Measurements from ENCODE around the gene CCDC63. TPM values are rescaled to one million over a fixed set of nuclear protein-coding genes. Genes with fewer than 3 reads are reported as not detected.

The CCDC63 gene
- total RNA-seq, 1 donor from 2014 or later, result not detected

DNA sequence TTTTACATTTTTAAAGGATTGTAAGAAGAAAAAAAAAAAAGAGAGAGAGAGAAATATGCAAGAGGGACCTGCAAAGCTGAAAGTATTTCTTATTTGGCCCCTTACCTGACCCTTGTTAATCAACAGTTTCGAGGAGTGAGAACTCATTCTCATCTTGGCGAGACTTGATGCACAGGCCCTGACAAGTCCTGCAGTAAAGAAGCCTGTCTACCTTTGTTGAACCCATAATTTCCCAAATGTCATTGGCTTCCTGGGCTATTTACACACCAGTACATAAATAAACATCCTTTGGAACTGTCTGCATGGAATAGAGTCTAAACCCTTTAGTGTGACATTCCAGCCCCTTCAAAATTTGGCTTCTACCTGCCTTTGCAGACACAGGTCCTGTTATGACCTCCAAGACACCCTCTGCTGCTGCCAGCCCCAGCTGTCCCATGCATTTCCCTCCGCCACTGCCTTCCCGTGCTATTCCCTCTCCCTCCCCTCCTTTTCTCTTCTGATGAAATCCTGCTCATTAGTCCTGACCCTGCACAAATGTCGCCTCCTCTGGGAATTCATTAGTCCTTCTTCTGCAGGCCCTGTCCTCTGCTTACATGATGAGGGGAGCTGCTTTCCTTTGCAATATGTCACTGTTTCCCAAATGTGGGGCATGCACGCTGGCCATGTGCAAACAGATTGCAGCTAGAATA lies 38.5 kb downstream of the CCDC63 start:
- no peak for DNase-seq

DNA sequence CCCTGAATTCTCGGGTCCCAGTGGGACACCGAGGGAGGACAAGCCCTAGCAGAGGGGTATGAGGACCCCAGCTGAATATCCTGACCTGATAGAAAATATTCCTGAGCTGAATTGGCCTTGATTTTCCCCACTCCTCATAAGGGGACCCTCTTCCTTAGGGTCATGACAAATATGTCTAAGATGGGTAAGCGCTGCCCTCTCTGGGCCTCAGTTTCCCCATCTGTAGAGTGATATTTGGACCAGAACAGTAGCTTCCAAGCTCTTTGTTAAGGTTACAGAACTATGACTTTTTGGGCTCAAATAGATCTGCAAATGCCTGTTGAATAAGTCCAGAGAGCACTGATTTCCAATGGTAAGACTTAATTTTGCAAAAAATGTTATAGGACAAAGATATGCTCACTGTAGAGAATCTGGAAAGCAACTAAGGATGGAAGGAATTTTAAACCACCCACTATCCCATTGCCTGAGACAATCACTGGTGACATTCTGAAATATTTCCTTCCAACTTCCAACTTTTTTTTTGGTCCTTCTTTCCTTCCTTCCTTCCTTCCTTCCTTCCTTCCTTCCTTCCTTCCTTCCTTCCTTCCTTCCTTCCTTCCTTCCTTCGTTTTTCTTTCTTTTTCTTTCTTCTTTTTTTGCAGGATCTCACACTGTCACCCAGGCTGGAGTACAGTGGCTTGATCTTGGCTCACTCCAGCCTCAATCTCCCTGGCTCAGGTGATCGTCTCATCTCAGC lies 41.6 kb downstream of the CCDC63 start:
- DNase-seq, result no peak

DNA sequence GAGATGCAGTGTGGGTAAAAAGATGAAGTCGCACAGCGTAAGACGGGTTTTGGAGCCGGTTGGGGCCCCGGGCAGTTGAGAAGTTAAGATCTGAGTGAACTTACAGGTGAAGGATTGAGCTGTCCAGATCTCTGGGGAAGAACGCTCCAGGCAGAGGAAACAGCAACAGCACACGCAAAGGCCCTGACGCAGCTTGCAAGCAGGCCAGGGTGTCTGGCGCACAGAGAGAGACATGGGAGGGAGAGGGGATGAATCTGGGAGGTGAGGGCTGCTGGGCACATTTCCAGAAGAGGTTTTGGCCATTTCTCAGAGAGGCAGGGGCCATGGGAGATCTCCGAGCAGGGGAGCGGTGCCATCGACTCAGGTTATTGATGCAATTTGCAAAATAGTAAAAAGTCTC lies 42.6 kb downstream of the CCDC63 start:
- DNase-seq, result no peak

DNA sequence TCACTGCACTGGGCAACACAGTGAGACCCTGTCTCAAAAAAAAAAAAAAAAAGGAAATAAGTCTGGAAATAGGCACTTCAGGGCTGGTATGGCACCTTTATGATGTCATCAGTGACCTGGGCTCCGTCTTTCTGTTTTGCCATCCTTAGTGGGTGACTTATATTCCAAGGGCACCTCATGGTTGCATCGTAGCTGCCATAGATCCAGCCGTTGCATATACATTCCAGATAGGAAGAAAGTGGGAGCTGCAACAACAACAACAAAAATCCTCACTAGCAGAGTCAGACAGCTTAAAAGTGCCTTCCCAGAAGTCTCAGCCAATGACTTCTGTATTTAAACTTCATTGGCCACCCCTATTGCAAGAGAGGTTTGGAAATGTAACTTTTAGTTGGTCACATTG lies 47.2 kb downstream of the CCDC63 start:
- no peak for DNase-seq

DNA sequence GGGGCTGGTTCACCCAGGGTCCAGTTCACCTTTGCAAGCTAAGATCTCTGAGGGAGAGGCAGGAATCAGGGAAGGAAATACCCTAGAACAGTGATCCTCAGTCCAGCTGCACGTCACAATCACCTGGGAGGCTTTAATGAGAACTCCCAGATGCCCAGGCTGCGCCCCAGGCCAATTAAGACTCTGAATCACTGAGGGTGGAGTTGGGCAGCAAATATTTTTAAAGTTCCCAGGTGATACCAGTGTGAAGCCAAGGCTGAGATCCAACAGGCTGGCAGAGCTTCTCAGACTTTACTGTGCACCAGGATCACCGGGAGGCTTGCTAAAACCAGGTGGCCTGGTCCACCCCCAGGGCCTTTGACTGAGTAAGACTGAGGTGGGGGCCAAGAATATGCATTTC lies 49.8 kb downstream of the CCDC63 start:
- DNase-seq, result no peak

DNA sequence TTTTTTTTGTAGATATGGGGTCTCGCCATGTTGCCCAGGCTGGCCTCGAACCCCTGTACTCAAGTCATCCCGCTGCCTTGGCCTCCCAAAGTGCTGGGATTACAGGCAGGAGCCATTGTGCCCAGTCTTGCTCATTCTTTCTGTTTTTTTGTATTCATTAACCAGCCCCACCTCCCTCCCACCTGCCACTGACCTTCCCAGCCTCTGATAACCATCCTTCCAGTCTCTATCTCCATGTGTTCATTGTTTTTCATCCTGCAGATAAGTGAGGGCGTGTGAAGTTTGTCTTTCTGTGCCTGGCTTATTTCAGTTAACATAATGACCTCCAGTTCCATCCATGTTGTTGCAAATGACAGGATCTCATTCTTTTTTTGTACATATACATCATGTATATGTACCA lies 54.6 kb downstream of the CCDC63 start:
- DNase-seq, result no peak

DNA sequence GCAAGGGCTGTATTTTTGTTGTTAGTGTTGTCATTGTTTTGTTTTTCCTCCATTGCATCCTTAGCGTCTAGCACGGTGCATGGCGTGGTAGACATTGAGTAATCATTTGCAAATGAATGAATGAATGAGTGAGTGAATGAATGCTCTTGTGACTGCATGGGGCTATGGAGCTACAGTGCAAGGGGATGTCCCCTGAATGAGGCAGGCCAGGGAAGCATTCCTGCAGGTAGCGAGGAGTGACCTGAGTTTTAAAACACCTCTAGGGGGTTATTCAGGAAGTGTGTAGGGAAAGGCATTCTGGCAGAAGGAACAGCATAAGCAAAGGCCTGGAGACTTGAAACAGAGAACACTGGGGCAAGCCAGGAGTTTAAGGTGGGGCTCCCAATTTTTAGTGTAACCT lies 56.7 kb downstream of the CCDC63 start:
- no peak for DNase-seq

DNA sequence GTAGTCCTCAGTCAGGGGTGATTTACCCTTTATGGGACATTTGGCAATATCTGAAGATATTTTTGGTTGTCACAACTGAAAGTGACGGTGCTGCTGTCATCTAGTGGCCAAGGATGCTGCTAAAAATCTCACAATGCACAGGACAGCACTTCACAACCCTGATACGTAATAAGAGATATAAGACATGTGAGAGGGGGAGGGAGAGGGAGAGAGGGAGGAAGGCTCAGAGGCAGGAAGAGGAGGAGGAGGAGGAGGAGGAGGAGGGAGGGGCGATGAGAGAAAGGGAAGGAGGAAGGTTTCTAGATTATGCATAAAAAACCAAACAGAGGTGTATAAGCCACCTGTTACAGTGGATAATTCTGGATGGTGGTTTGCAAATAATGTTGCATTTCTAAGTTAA lies 59.3 kb downstream of the CCDC63 start:
- DNase-seq, result no peak

DNA sequence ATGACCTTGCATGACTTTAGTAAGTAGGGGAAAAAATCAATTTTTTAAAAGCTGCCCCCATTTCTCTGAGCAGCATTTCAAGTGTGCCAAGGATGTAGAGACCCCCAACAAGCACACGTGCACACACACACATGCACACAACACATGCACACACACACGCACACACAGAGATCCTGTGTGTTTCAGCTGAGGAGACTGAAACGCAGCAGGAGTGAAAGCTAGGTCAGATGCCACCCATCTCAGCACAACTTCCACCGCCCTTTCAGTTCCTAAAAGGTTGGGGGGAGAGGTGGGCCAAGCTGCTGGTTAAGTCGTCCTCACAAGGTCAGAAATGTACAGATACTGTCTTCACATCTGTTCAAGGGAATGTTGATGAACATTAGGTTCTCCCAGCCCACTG lies 59.7 kb downstream of the CCDC63 start:
- DNase-seq, result no peak

DNA sequence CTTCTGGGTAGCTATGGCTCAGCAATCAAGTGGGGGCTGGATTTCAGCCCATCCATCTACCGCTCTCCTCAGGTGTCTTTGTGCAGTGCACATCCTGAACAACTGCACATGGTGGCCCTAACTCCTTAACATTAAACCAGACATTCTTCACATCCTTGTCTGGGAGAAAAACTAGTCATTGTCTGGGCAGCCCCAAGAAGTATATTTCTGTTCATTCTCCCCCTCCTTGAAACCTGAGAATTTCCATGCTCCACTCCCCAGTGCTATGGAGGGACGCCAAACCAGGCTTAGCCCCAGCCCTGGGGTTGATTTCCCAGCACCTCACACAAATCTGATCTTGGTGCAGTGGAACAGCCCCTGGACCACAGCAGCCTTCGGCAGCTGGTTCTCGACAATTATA lies 60.2 kb downstream of the CCDC63 start:
- DNase-seq, result no peak

DNA sequence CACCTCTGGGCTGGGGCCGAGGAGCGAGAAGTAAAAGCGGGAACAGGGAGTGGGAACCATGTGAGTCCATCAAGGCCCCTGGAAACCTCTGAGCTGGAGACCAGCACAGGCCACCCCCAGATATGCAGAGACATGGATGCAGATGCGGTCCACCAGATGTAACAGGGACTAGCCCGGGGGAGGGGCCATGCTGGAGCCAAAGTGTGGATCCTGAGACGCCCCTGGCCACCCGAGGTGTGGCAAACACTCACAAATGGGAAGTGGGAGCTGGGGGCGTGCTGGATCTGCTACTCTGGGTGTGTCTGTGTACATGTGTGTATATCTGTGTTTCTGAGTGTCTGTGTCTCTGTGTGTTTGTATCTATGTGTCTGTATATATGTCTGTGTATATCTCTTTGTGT lies 60.8 kb downstream of the CCDC63 start:
- DNase-seq, result no peak

DNA sequence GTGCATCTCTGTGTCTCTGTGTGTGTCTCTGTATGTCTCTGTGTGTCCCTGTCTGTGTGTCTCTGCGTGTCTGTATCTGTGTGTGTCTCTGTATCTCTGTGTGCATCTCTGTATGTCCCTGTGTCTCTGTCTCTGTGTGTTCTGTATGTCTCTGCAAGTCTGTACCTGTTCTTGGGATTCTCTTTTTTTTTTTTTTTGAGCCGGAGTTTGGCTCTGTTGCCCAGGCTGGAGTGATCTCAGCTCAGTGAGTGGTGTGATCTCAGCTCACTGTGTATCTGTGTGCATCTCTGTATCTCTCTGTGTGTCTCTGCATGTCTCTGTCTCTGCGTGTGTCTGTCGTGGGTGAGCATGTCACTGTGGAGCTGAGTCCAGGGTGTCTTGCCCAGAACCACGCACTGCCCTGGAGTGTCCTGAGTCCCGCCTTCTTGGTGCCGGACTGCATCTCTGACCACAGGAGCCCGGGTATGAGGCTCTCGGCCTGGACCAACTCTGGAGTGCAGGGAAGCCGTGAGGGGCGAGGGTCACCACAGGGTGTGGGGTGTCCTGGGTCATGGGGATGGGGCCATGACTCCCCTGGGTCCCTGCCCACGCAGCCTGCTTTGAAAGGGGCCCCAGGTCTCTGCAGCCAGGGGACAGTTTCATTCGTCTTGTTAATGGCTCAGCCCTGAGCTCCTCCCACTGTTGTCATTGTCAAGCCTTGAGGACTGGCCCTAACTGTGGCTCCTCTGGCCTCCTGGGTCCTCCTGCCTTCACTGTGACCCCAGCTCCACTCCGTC lies 61.8 kb downstream of the CCDC63 start:
- DNase-seq, result no peak

DNA sequence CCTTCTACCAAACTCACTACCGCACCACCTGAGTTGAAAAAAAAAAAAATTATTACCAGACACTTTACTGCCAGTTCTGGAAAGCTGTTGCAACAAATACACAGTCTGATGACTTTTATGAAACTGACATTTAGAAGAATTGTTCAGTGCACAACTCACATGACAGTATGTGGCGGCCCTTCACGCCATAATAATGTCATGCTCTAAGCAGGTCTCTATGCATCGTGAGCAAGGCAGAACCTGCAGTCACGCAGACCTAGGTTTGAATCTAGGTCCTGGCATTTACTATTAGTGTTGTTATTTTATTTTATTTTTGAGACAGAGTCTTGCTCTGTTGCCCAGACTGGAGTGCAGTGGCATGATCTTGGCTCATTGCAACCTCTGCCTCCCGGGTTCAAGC lies 65.5 kb downstream of the CCDC63 start:
- DNase-seq, result no peak

DNA sequence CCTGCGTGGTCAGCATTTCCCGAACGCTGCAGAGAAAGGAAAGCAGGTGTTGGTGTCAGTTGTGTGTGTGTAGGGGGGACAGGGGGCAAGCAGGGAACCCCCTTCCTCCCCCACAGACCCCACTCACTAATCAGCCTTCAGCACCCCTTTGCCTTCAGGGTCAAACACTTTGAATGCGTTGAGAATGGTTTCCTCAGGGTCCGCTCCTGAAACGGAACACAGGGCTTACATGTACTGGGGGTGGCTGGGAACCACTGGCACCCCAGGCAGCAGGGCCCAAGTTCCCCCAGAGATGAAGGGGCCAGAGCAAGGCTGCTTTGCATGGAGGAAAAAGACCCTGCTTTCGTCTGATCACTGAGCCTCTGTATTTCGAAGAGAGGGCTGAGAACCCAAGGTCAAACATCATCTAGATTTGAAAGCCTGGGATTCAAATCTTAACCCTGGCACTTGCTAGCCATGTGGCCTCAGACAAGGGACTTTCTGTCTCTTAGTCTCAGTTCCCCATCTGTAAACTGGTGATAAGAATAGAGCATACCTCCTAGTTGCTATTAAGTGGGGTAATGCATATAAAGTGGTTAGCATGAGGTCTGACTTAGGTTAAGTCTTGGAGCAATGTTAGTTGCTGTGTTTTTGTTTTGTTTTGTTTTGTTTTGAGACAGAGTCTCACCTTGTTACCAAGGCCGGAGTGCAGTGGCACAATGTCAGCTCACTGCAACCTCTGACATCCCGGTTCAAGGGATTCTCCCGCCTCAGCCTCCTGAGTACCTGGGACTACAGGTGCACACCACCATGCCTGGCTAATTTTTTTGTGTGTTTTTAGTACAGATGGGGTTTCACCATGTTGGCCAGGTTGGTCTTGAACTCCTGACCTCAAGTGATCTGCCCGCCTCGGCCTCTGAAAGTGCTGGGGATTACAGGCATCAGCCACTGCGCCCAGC lies 66.6 kb downstream of the CCDC63 start:
- no peak for DNase-seq

DNA sequence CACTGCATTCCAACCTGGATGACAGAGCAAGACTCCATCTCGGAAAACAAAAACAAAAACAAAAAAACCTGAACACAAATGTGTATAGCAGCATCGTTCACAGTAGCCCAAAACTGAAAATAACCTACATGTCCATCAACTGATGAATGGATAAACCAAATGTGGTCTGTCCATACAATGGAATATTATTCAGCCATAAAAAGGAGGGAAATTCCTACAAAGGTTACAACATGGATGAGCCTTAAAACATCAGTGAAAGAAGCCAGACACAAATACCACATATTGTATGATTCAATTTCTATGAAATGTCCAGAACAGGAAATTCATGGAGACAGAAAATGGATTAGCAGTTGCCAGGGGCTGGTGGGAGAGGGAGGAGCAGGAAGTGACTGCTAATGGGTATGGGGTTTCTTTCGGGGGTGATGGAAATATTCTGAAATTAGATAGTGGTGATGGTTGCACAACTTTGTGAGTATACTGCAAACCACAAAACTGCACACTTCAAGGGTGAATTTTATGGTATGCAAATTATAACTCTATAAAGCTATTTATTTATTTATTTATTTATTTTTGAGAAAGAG lies 69.6 kb downstream of the CCDC63 start:
- no peak for DNase-seq

DNA sequence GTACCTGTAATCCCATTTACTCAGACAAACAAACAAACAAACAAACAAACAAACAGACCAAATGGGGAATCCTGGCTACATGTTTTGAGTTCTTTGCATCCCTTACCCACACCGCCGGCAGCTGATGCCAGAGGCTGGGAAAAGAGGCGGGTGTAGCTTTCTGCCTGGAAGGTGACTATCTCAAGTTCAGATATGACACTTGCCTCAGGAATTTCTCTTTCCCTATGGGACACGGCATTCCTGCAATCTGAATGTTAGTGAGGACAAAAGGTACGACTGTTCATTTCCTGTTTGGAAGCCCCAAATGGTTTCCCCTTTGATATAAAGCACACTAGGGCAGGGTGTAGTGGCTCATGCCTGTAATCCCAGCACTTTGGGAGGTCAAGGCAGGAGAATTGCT lies 70.7 kb downstream of the CCDC63 start:
- no peak for DNase-seq

DNA sequence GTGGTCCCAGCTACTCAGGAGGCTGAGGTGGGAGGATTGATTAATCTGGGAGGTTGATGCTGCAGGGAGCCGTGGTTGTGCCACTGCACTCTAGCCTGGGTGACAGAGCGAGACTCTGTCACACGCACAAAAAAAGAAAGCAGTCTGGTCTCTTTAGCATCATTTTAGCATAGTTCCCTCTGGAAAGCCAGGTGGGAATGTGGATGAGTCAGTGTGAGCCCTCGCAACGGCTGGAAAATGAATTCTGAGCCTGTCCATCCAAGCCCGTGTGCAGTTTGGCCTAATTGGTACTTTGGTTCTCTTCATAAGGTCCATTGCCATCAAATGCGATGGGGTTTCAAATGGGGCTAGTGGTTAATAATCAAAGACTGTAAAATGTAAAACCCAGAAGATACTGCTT lies 71.2 kb downstream of the CCDC63 start:
- DNase-seq, result no peak

DNA sequence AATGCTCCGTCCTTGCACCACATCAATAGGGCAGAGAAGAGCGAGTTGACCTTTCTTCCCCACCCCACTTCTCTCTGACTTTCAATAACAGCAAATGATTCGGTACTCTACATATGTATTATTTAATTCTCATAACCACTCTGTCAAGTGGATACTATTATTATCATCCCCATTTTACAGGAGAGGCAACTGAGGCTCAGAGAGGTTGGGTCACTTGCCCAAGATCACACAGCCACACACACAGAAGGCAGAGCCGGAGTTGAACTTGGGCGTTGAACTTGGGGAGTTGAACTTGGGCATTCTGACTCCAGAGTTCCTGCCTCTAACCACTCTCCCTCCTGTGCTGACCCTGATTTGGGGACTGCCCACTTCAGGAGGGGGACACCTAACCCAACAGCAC lies 72.9 kb downstream of the CCDC63 start:
- no peak for DNase-seq

DNA sequence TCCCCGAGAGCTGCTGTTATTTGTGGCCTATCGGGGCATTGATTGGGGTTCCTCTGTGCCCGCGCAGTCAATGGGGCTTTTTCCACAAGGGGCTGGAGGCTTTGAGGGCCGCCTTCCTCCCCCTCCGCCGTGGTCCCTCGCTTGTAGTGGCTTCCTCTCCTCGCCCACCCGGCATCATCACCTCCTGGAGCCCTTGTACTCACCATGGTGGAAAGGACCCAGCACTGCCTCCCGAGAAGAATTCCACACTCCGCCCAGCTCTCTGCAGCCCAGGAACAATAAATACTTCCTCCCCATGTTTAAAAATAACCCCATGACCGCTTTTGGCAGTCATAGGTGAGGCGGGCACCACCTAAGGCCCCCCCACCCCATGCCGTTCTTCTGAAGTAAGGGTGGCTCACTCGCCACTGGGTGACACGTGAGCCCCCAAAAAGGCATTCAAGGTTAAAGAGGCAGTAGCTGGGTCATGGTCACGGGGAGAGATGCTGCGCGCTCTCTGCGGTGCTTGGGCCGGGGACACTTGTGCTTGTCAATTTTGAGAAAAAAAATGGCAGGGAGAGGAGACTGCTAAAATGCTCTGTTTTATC lies 73.6 kb downstream of the CCDC63 start, which contains the start of gene MYL2:
TSS of gene MYL2 (minus strand) at position 256 of the 587 bp plus-strand sequence. CDS start at position 206, 50 bp downstream.
- no peak for DNase-seq

DNA sequence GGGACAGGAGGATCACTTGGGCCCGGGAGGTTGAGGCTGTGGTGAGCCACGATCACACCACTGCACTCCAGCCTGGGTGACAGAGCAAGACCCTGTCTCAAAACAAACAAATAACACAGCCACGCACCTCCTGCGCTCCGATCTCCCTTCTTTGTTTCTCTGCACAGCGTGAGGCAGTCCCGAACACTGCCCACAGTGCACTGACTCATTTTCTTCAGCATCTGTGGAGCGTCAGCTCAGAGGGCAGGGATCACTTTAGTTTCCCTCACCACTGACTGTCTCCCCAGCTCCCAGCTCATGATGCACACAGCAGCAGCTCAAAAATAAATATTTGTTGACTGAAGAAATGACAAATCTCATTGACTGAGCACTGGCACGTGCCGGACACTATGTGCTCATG lies 74.5 kb downstream of the CCDC63 start:
- DNase-seq, result no peak

DNA sequence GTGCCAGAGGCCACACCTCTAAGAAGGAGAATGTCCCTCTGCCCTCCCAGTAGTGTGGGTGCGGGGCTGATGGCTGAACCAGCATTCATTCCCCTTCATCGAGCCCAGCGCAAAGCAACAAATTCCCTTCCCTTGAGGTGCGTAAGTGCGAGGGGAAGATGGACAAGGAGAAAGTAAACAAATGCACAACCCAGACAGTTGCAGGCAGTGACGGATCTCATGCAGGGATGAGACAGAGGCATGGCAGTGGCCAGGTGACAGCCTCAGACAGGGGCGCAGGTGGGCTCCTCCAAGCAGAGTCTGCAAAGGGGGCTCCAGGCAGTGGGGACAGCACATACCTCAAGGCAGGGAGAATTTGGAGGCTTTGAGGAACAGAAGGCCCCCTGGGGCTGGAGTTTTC lies 75.9 kb downstream of the CCDC63 start:
- no peak for DNase-seq
